Neural cell (in vitro differentiated cells): Measurements from ENCODE around the gene PTHLH. TPM values are rescaled to one million over a fixed set of nuclear protein-coding genes. Genes with fewer than 3 reads are reported as not detected.

Experiments
- H2AFZ ChIP-seq: fragments of 200-600, 300-800 bp; sonication (generic), shearing (Covaris generic); 2 replicates; pipeline ENCODE4 v1.6.0; 2014; ENCODE audit warnings: low read depth, mild to moderate bottlenecking, antibody characterized with exemption, low read length, moderate library complexity
- H3F3A ChIP-seq: fragments of 200-600 bp; shearing (Covaris generic); 2 replicates; pipeline ENCODE4 v1.6.1; 2016; ENCODE audit warnings: mild to moderate bottlenecking, moderate library complexity, mixed read lengths, antibody characterized with exemption, low read length; ENCODE audit not compliant: insufficient read depth, poor library complexity, severe bottlenecking
- H3K27ac ChIP-seq: fragments of 200-600, 300-800 bp; sonication (generic), shearing (Covaris generic); 2 replicates; pipeline ENCODE4 v1.5.1; 2014; ENCODE audit warnings: mild to moderate bottlenecking, low read length, moderate library complexity
- H3K27me3 ChIP-seq: fragments of 300-800, 200-600 bp; sonication (generic), shearing (Covaris generic); 2 replicates; pipeline ENCODE4 v1.6.0; 2014; ENCODE audit warnings: mild to moderate bottlenecking, low read depth, low read length, moderate library complexity; ENCODE audit not compliant: insufficient read depth
- H3K36me3 ChIP-seq: fragments of 300-800, 200-600 bp; sonication (generic), shearing (Covaris generic); 2 replicates; pipeline ENCODE4 v1.5.1; 2014; ENCODE audit warnings: mild to moderate bottlenecking, antibody characterized with exemption, low read length, moderate library complexity; ENCODE audit not compliant: insufficient read depth
- H3K4me2 ChIP-seq: fragments of 300-800, 200-600 bp; sonication (generic), shearing (Covaris generic); 2 replicates; pipeline ENCODE4 v1.6.0; 2014; ENCODE audit warnings: mild to moderate bottlenecking, low read length
- H3K4me3 ChIP-seq: fragments of 300-800, 200-600 bp; sonication (generic), shearing (Covaris generic); 2 replicates; pipeline ENCODE4 v1.5.1; 2014; ENCODE audit warnings: mild to moderate bottlenecking, low read length, moderate library complexity
- H3K79me2 ChIP-seq: fragments of 200-600 bp; shearing (Covaris generic); replicated peaks from 2 replicates; pipeline ENCODE4 v1.6.0; 2014; ENCODE audit warnings: mild to moderate bottlenecking, low read length, moderate library complexity; ENCODE audit not compliant: insufficient read depth
- H3K9ac ChIP-seq: fragments of 300-800, 200-600 bp; sonication (generic), shearing (Covaris generic); 2 replicates; pipeline ENCODE4 v1.6.1; 2016; ENCODE audit warnings: mild to moderate bottlenecking, low read length, mixed read lengths
- H3K9me2 ChIP-seq: fragments of 200-600 bp; shearing (Covaris generic); 2 replicates; pipeline ENCODE4 v1.6.1; 2016; ENCODE audit warnings: mild to moderate bottlenecking, low read length, mixed read lengths; ENCODE audit not compliant: insufficient read depth
- H3K9me3 ChIP-seq: fragments of 200-600, 300-800 bp; sonication (generic), shearing (Covaris generic); 2 replicates; pipeline ENCODE4 v1.6.1; 2016; ENCODE audit warnings: mild to moderate bottlenecking, mixed run types, low read length, moderate library complexity, mixed read lengths
- H4K20me1 ChIP-seq: fragments of 200-600 bp; shearing (Covaris generic); 2 replicates; pipeline ENCODE4 v1.6.1; 2016; ENCODE audit warnings: mild to moderate bottlenecking, mixed run types; ENCODE audit not compliant: insufficient read depth
- EP300 ChIP-seq: fragments of 450-650 bp; conservative IDR thresholded peaks from 2 replicates; pipeline ENCODE4 v1.6.1; 2014; ENCODE audit warnings: antibody characterized with exemption, mild to moderate bottlenecking, moderate library complexity; ENCODE audit not compliant: poor library complexity, severe bottlenecking
- EZH2 ChIP-seq: fragments of 200-600, 300-800 bp; shearing (Covaris generic), sonication (generic); IDR thresholded peaks from 2 replicates; pipeline ENCODE4 v1.6.1; 2014; ENCODE audit warnings: antibody characterized with exemption, low read length, borderline replicate concordance, mild to moderate bottlenecking; ENCODE audit not compliant: insufficient read depth, poor library complexity, severe bottlenecking
- MXI1 ChIP-seq: fragments of 450-650 bp; conservative IDR thresholded peaks from 2 replicates; pipeline ENCODE4 v1.6.1; 2014; ENCODE audit warnings: antibody characterized with exemption, mild to moderate bottlenecking; ENCODE audit not compliant: poor library complexity, severe bottlenecking
- POLR2AphosphoS5 ChIP-seq: IDR thresholded peaks from 2 replicates; pipeline ENCODE4 v1.6.1; 2012
- RAD21 ChIP-seq: fragments of 450-650 bp; conservative IDR thresholded peaks from 2 replicates; pipeline ENCODE4 v1.6.1; 2014; ENCODE audit warnings: antibody characterized with exemption, mild to moderate bottlenecking, moderate library complexity
- SMC3 ChIP-seq: fragments of 450-650 bp; conservative IDR thresholded peaks from 2 replicates; pipeline ENCODE4 v1.6.1; 2014; ENCODE audit warnings: antibody characterized with exemption, mild to moderate bottlenecking, moderate library complexity; ENCODE audit not compliant: poor library complexity
- TAF1 ChIP-seq: IDR thresholded peaks from 2 replicates; pipeline ENCODE4 v1.6.1; 2012; ENCODE audit warnings: low read depth
- polyA plus RNA-seq: library from polyadenylated mRNA; depleted of rRNA; stranded (reverse); fragments of >200 nt; gene quantifications from 2 replicates; pipeline ENCODE4 v1.2.3, GENCODE V29; 2014
- small RNA-seq, 3 experiments: library from RNA; depleted of rRNA; stranded (forward); fragments of <200 nt; gene quantifications; one replicate each; pipeline ENCODE3, GENCODE V24; 2012
- TF ChIP-seq, protein P1 (sequence below): fragments of 450-650 bp; IDR thresholded peaks from 2 replicates; pipeline ENCODE4 v1.5.1; 2014; ENCODE audit warnings: antibody characterized with exemption, mild to moderate bottlenecking, moderate library complexity; ENCODE audit not compliant: poor library complexity, severe bottlenecking

PTHLH gene
- polyA plus RNA-seq, 1 donor from 2014 or later: 0.22 TPM

DNA sequence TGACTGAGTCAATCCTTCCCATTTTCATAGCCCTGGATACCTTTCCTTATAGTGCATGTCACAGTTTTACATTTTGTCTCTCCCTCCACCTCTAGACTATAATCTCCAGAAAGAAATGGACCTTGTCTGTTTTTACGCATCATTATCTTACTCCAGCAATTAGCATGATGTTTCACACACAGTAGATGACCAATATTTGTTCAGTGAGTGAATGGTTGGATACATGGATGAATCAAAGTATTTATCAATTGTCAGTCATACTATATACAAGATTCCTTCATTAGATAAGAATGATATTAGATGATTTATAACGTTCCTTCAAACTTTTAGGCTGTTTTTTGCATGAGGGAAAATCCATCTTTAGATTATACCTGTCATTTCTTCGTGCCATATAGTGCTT lies 61.1 kb downstream of the PTHLH start:
- Histone ChIP-seq H3K36me3 (no peaks in the 10 kb centered on the region), H3F3A (no peaks in the 10 kb centered on the region), H3K27ac (no peak overlapping the region), H3K9me2 (no peaks in the 10 kb centered on the region), H3K27me3 (no peaks in the 10 kb centered on the region), H4K20me1 (no peaks in the 10 kb centered on the region), H3K4me2 (no peak overlapping the region), H3K9me3 (peaks cover 4% of the 10 kb centered on the region), H3K79me2 (no peaks in the 10 kb centered on the region), H2AFZ (no peak overlapping the region), H3K9ac (no peak overlapping the region), H3K4me3 (no peak overlapping the region)
- TF ChIP-seq SMC3 (no peak), RAD21 (no peak), MXI1 (no peak), POLR2AphosphoS5 (no peak), EZH2 (no peak), TAF1 (no peak), EP300 (no peak)
- TF ChIP-seq, protein P1, sequence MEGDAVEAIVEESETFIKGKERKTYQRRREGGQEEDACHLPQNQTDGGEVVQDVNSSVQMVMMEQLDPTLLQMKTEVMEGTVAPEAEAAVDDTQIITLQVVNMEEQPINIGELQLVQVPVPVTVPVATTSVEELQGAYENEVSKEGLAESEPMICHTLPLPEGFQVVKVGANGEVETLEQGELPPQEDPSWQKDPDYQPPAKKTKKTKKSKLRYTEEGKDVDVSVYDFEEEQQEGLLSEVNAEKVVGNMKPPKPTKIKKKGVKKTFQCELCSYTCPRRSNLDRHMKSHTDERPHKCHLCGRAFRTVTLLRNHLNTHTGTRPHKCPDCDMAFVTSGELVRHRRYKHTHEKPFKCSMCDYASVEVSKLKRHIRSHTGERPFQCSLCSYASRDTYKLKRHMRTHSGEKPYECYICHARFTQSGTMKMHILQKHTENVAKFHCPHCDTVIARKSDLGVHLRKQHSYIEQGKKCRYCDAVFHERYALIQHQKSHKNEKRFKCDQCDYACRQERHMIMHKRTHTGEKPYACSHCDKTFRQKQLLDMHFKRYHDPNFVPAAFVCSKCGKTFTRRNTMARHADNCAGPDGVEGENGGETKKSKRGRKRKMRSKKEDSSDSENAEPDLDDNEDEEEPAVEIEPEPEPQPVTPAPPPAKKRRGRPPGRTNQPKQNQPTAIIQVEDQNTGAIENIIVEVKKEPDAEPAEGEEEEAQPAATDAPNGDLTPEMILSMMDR: no peak

Small RNAs within 50 kb of the gene (small RNA-seq; reads per million reads assigned to genes)
- gene AC008011.1: 0 reads per million in 3 experiments

Other genes starting within 250 kb of the PTHLH start
- gene KLHL42, start 192.5 kb downstream of the PTHLH start, polyA plus RNA-seq: 50.5 and 52.2 TPM in 2 replicates
- 0.43 and 0.54 TPM in 2 replicates for gene MANSC4, start 192.5 kb downstream of the PTHLH start, polyA plus RNA-seq
- gene CCDC91, start 217.7 kb upstream of the PTHLH start, polyA plus RNA-seq: 10.1 and 11.6 TPM in 2 replicates